ENCODE data around the gene PET100. TPM values are rescaled to one million over a fixed set of nuclear protein-coding genes. Genes with fewer than 3 reads are reported as not detected.

The PET100 gene
- total RNA-seq, 1 experiment from 2014 or later: 101 TPM

- DNase-seq: no peak
- intact Hi-C loops (cut with micrococcal nuclease): no loop called here
These were observed 14.9 kb downstream of the PET100 start for GRCh38 chr19:7644550-7644877.

GRCh38 chr19:7645163-7645562 lies 15.6 kb downstream of the PET100 start:
- ChIA-PET POLR2A (ENCODE audit: unreplicated experiment) (no interaction called here), CTCF (interaction anchor here (0.7 kb wide), 1 partner anchor 36 kb away, joined by 3 read pairs; the partner anchor contains the start of gene TRAPPC5)
- H3K4me1 ChIP-seq (ENCODE audit: insufficient read depth, low read length): no peaks in the 10 kb centered on the region
- BruUV-seq (replicated peaks): no TSS peak
- no peaks in the 10 kb centered on the region for H3K9me3 ChIP-seq (ENCODE audit: low read length)
- peaks cover 7% of the 10 kb centered on the region; the same call in 1 of the 2 replicates for H3K36me3 ChIP-seq (ENCODE audit: low read depth, low read length)
- H3K4me3 ChIP-seq (ENCODE audit: low read length): no peak overlapping the region
- DNase-seq (no peak), ATAC-seq (no peak)
- intact Hi-C loops (cut with micrococcal nuclease): no loop called here
- no peak overlapping the region for H2AFZ ChIP-seq (ENCODE audit: low read length)
- no peaks in the 10 kb centered on the region for H3K27me3 ChIP-seq (ENCODE audit: low read length)
- no peaks in the 10 kb centered on the region for H3K79me2 ChIP-seq (ENCODE audit: low read length)
- no peak overlapping the region for H3K27ac ChIP-seq (ENCODE audit: low read length)
- no peaks in the 10 kb centered on the region for H3K9me2 ChIP-seq (replicated peaks; ENCODE audit: low read length)
- H3F3A ChIP-seq (ENCODE audit: low read length, unreplicated experiment): no peaks in the 10 kb centered on the region
- H3K9ac ChIP-seq (ENCODE audit: low read length): no peak overlapping the region
- H4K20me1 ChIP-seq (ENCODE audit: low read length): no peaks in the 10 kb centered on the region
- H3K4me2 ChIP-seq (ENCODE audit: low read length): no peak overlapping the region
- TF ChIP-seq EZH2 (IDR thresholded peaks at IDR 0.05; ENCODE audit: low read length, unreplicated experiment) (no peak), CTCF (conservative IDR thresholded peaks at IDR 0.05; ENCODE audit: low read depth, low read length) (no peak), EZH2phosphoT487 (IDR thresholded peaks at IDR 0.05; ENCODE audit: borderline replicate concordance, low read length) (no peak)

More at GRCh38 chr19:7644550-7644877, 14.9 kb downstream of the PET100 start:
- Histone ChIP-seq H4K20me1 (ENCODE audit: low read length) (no peaks in the 10 kb centered on the region), H3K27me3 (ENCODE audit: low read length) (no peaks in the 10 kb centered on the region), H3K4me2 (ENCODE audit: low read length) (no peak overlapping the region), H3K27ac (ENCODE audit: low read length) (no peak overlapping the region), H2AFZ (ENCODE audit: low read length) (no peak overlapping the region), H3K4me1 (ENCODE audit: insufficient read depth, low read length) (no peaks in the 10 kb centered on the region), H3K9me2 (replicated peaks; ENCODE audit: low read length) (no peaks in the 10 kb centered on the region), H3K4me3 (ENCODE audit: low read length) (no peak overlapping the region), H3F3A (ENCODE audit: low read length, unreplicated experiment) (no peaks in the 10 kb centered on the region), H3K79me2 (ENCODE audit: low read length) (peaks cover under 1% of the 10 kb centered on the region; the same call in 1 of the 2 replicates), H3K9ac (ENCODE audit: low read length) (no peak overlapping the region), H3K36me3 (ENCODE audit: low read depth, low read length) (peaks cover 7% of the 10 kb centered on the region; the same call in 1 of the 2 replicates), H3K9me3 (ENCODE audit: low read length) (no peaks in the 10 kb centered on the region)
- POLR2A ChIA-PET (ENCODE audit: unreplicated experiment): no interaction called here
- TF ChIP-seq EZH2 (IDR thresholded peaks at IDR 0.05; ENCODE audit: low read length, unreplicated experiment) (no peak), EZH2phosphoT487 (IDR thresholded peaks at IDR 0.05; ENCODE audit: borderline replicate concordance, low read length) (no peak), CTCF (conservative IDR thresholded peaks at IDR 0.05; ENCODE audit: low read depth, low read length) (no peak)
- no peak for ATAC-seq
- CTCF ChIA-PET: no interaction called here
- BruUV-seq (replicated peaks): no TSS peak

GRCh38 chr19:7645656-7646425 lies 16.2 kb downstream of the PET100 start:
- H3K4me1 ChIP-seq (ENCODE audit: insufficient read depth, low read length): no peaks in the 10 kb centered on the region
- H3K36me3 ChIP-seq (ENCODE audit: low read depth, low read length): peaks cover 7% of the 10 kb centered on the region; the same call in 1 of the 2 replicates
- H3F3A ChIP-seq (ENCODE audit: low read length, unreplicated experiment): no peaks in the 10 kb centered on the region
- POLR2A ChIA-PET (ENCODE audit: unreplicated experiment): no interaction called here
- no peaks in the 10 kb centered on the region for H3K27me3 ChIP-seq (ENCODE audit: low read length)
- H3K27ac ChIP-seq (ENCODE audit: low read length): no peak overlapping the region
- H4K20me1 ChIP-seq (ENCODE audit: low read length): no peaks in the 10 kb centered on the region
- H3K4me3 ChIP-seq (ENCODE audit: low read length): no peak overlapping the region
- H3K9me3 ChIP-seq (ENCODE audit: low read length): no peaks in the 10 kb centered on the region
- H3K9ac ChIP-seq (ENCODE audit: low read length): no peak overlapping the region
- no peaks in the 10 kb centered on the region for H3K79me2 ChIP-seq (ENCODE audit: low read length)
- CTCF ChIA-PET: no interaction called here
- BruUV-seq (replicated peaks): no TSS peak
- H3K9me2 ChIP-seq (replicated peaks; ENCODE audit: low read length): no peaks in the 10 kb centered on the region
- H2AFZ ChIP-seq (ENCODE audit: low read length): no peak overlapping the region
- intact Hi-C loops (cut with micrococcal nuclease): no loop called here
- ATAC-seq (no peak), DNase-seq (no peak)
- no peak for TF ChIP-seq CTCF (conservative IDR thresholded peaks at IDR 0.05; ENCODE audit: low read depth, low read length)
- no peak for TF ChIP-seq EZH2 (IDR thresholded peaks at IDR 0.05; ENCODE audit: low read length, unreplicated experiment)
- no peak for TF ChIP-seq EZH2phosphoT487 (IDR thresholded peaks at IDR 0.05; ENCODE audit: borderline replicate concordance, low read length)
- H3K4me2 ChIP-seq (ENCODE audit: low read length): no peak overlapping the region

Measured in PC-3 (cell line).